ENCODE results near the gene KIAA1755. TPM values are rescaled to one million over a fixed set of nuclear protein-coding genes. Genes with fewer than 3 reads are reported as not detected.

Gene KIAA1755
- total RNA-seq, 2 donors from 2014 or later, result not detected

GRCh38 chr20:38205001-38205400, 55.5 kb downstream of the KIAA1755 start:
- peaks cover 23% of the 10 kb centered on the region for H3K27me3 Mint-ChIP-seq
- peaks cover 3% of the 10 kb centered on the region for H3K36me3 Mint-ChIP-seq (ENCODE audit: low read depth)
- ATAC-seq (no peak), DNase-seq (no peak)
- H3K4me1 Mint-ChIP-seq, result peaks cover 2% of the 10 kb centered on the region
- H3K4me3 Mint-ChIP-seq, result no peak overlapping the region
- no peaks in the 10 kb centered on the region for H3K9me3 ChIP-seq (ENCODE audit: control insufficient read depth, low read length, poor library complexity, severe bottlenecking)
- H3K27ac Mint-ChIP-seq, result no peak overlapping the region

- H3K27me3 Mint-ChIP-seq, result peaks cover 26% of the 10 kb centered on the region
- H3K36me3 Mint-ChIP-seq (ENCODE audit: low read depth), result peaks cover 3% of the 10 kb centered on the region
- DNase-seq, result no peak
- no peaks in the 10 kb centered on the region for H3K9me3 ChIP-seq (ENCODE audit: control insufficient read depth, low read length, poor library complexity, severe bottlenecking)
- no peak overlapping the region for H3K4me3 Mint-ChIP-seq
- no peak for ATAC-seq
- no peak overlapping the region for H3K27ac Mint-ChIP-seq
- H3K4me1 Mint-ChIP-seq, result peaks cover 2% of the 10 kb centered on the region
These were observed 56.6 kb downstream of the KIAA1755 start for GRCh38 chr20:38203981-38204357.

GRCh38 chr20:38203337-38203980, 57.1 kb downstream of the KIAA1755 start:
- Mint-ChIP-seq H3K4me1 (peaks cover 2% of the 10 kb centered on the region), H3K27me3 (peaks cover 22% of the 10 kb centered on the region)
- DNase-seq, result no peak

GRCh38 chr20:38202982-38203293, 57.6 kb downstream of the KIAA1755 start:
- no peak overlapping the region for H3K4me3 Mint-ChIP-seq
- no peaks in the 10 kb centered on the region for H3K36me3 Mint-ChIP-seq (ENCODE audit: low read depth)
- no peak for ATAC-seq

More at GRCh38 chr20:38203337-38203980, 57.1 kb downstream of the KIAA1755 start:
- peaks cover under 1% of the 10 kb centered on the region for H3K36me3 Mint-ChIP-seq (ENCODE audit: low read depth)
- H3K27ac Mint-ChIP-seq, result no peak overlapping the region
- H3K4me3 Mint-ChIP-seq, result no peak overlapping the region
- no peaks in the 10 kb centered on the region for H3K9me3 ChIP-seq (ENCODE audit: control insufficient read depth, low read length, poor library complexity, severe bottlenecking)
- no peak for ATAC-seq

GRCh38 chr20:38202153-38202981, 58.2 kb downstream of the KIAA1755 start:
- no peaks in the 10 kb centered on the region for H3K9me3 ChIP-seq (ENCODE audit: control insufficient read depth, low read length, poor library complexity, severe bottlenecking)
- no peak overlapping the region for H3K27ac Mint-ChIP-seq
- no peak for ATAC-seq
- peaks cover 3% of the 10 kb centered on the region for H3K4me1 Mint-ChIP-seq
- DNase-seq, result no peak
- H3K27me3 Mint-ChIP-seq, result peaks cover 19% of the 10 kb centered on the region
- no peak overlapping the region for H3K4me3 Mint-ChIP-seq
- H3K36me3 Mint-ChIP-seq (ENCODE audit: low read depth), result no peaks in the 10 kb centered on the region

More at GRCh38 chr20:38202982-38203293, 57.6 kb downstream of the KIAA1755 start:
- Mint-ChIP-seq H3K4me1 (peaks cover 2% of the 10 kb centered on the region), H3K27me3 (peaks cover 18% of the 10 kb centered on the region), H3K27ac (no peak overlapping the region)
- DNase-seq, result no peak
- no peaks in the 10 kb centered on the region for H3K9me3 ChIP-seq (ENCODE audit: control insufficient read depth, low read length, poor library complexity, severe bottlenecking)

GRCh38 chr20:38201356-38201755, 59.2 kb downstream of the KIAA1755 start:
- DNase-seq (no peak), ATAC-seq (no peak)
- peaks cover 5% of the 10 kb centered on the region for H3K4me1 Mint-ChIP-seq
- H3K27ac Mint-ChIP-seq, result no peak overlapping the region
- no peaks in the 10 kb centered on the region for H3K36me3 Mint-ChIP-seq (ENCODE audit: low read depth)
- H3K4me3 Mint-ChIP-seq, result no peak overlapping the region
- peaks cover 21% of the 10 kb centered on the region for H3K27me3 Mint-ChIP-seq
- H3K9me3 ChIP-seq (ENCODE audit: control insufficient read depth, low read length, poor library complexity, severe bottlenecking), result no peaks in the 10 kb centered on the region

- Mint-ChIP-seq H3K27ac (no peak overlapping the region), H3K27me3 (peaks cover 22% of the 10 kb centered on the region), H3K4me1 (peaks cover 5% of the 10 kb centered on the region), H3K36me3 (ENCODE audit: low read depth) (no peaks in the 10 kb centered on the region), H3K4me3 (no peak overlapping the region)
- no peaks in the 10 kb centered on the region for H3K9me3 ChIP-seq (ENCODE audit: control insufficient read depth, low read length, poor library complexity, severe bottlenecking)
- ATAC-seq, result no peak
- DNase-seq, result no peak
These were observed 59.9 kb downstream of the KIAA1755 start for GRCh38 chr20:38200646-38201045.

- no peak for DNase-seq
- H3K4me3 Mint-ChIP-seq, result no peak overlapping the region
- H3K4me1 Mint-ChIP-seq, result peaks cover 5% of the 10 kb centered on the region
- ATAC-seq, result no peak
- no peak overlapping the region for H3K27ac Mint-ChIP-seq
- H3K27me3 Mint-ChIP-seq, result peaks cover 27% of the 10 kb centered on the region
- H3K9me3 ChIP-seq (ENCODE audit: control insufficient read depth, low read length, poor library complexity, severe bottlenecking), result no peaks in the 10 kb centered on the region
- H3K36me3 Mint-ChIP-seq (ENCODE audit: low read depth), result no peaks in the 10 kb centered on the region
These were observed 60.8 kb downstream of the KIAA1755 start for GRCh38 chr20:38199501-38200390.

- no peak overlapping the region for H3K27ac Mint-ChIP-seq
- ATAC-seq, result no peak
- no peaks in the 10 kb centered on the region for H3K36me3 Mint-ChIP-seq (ENCODE audit: low read depth)
- peaks cover 23% of the 10 kb centered on the region for H3K27me3 Mint-ChIP-seq
- H3K4me1 Mint-ChIP-seq, result peaks cover 4% of the 10 kb centered on the region
- H3K4me3 Mint-ChIP-seq, result no peak overlapping the region
- DNase-seq, result no peak
- H3K9me3 ChIP-seq (ENCODE audit: control insufficient read depth, low read length, poor library complexity, severe bottlenecking), result no peaks in the 10 kb centered on the region
These were observed 62.2 kb downstream of the KIAA1755 start for GRCh38 chr20:38198238-38198861.

GRCh38 chr20:38197619-38198018, 62.9 kb downstream of the KIAA1755 start:
- ATAC-seq (no peak), DNase-seq (no peak)
- Mint-ChIP-seq H3K4me3 (no peak overlapping the region), H3K4me1 (peaks cover 4% of the 10 kb centered on the region), H3K27me3 (peaks cover 23% of the 10 kb centered on the region), H3K36me3 (ENCODE audit: low read depth) (no peaks in the 10 kb centered on the region), H3K27ac (no peak overlapping the region)
- no peaks in the 10 kb centered on the region for H3K9me3 ChIP-seq (ENCODE audit: control insufficient read depth, low read length, poor library complexity, severe bottlenecking)

- no peaks in the 10 kb centered on the region for H3K36me3 Mint-ChIP-seq (ENCODE audit: low read depth)
- no peak overlapping the region for H3K4me3 Mint-ChIP-seq
- ATAC-seq (no peak), DNase-seq (no peak)
- no peaks in the 10 kb centered on the region for H3K9me3 ChIP-seq (ENCODE audit: control insufficient read depth, low read length, poor library complexity, severe bottlenecking)
- H3K27ac Mint-ChIP-seq, result no peak overlapping the region
- peaks cover 4% of the 10 kb centered on the region for H3K4me1 Mint-ChIP-seq
- peaks cover 23% of the 10 kb centered on the region for H3K27me3 Mint-ChIP-seq
These were observed 63.3 kb downstream of the KIAA1755 start for GRCh38 chr20:38197217-38197616.

- Mint-ChIP-seq H3K27ac (no peak overlapping the region), H3K4me3 (no peak overlapping the region), H3K4me1 (peaks cover 4% of the 10 kb centered on the region), H3K36me3 (ENCODE audit: low read depth) (no peaks in the 10 kb centered on the region), H3K27me3 (peaks cover 25% of the 10 kb centered on the region)
- ATAC-seq (no peak), DNase-seq (no peak)
- no peaks in the 10 kb centered on the region for H3K9me3 ChIP-seq (ENCODE audit: control insufficient read depth, low read length, poor library complexity, severe bottlenecking)
These were observed 63.9 kb downstream of the KIAA1755 start for GRCh38 chr20:38196592-38196991.

- H3K4me1 Mint-ChIP-seq, result peaks cover 4% of the 10 kb centered on the region
- no peak overlapping the region for H3K4me3 Mint-ChIP-seq
- DNase-seq (no peak), ATAC-seq (no peak)
- H3K36me3 Mint-ChIP-seq (ENCODE audit: low read depth), result no peaks in the 10 kb centered on the region
- no peaks in the 10 kb centered on the region for H3K9me3 ChIP-seq (ENCODE audit: control insufficient read depth, low read length, poor library complexity, severe bottlenecking)
- no peak overlapping the region for H3K27ac Mint-ChIP-seq
- peaks cover 30% of the 10 kb centered on the region for H3K27me3 Mint-ChIP-seq
These were observed 64.5 kb downstream of the KIAA1755 start for GRCh38 chr20:38196076-38196475.
